Stimulated activated CD8-positive, alpha-beta memory T cell treated with anti-CD3 and anti-CD28 coated beads, Interleukin-7, amount 100 ng/mL, for 48 hours (primary cell): ENCODE results near the gene ICE2.
A peak's percentile ranks its signal among the peaks of the same experiment; 100 is the strongest.

ENCODE experiments used
- DNase-seq, 2 donors: peaks; one replicate each; pipeline ENCODE4 v3.0.0-alpha.2; 2020; ENCODE audit warnings: low read depth in 1 of 2; ENCODE audit errors: extremely low read depth in 1 of 2

ICE2 gene

GRCh38 chr15:60478566-60479360, at the start of gene ICE2:
TSS of gene ICE2 (minus strand) at chr15:60479142. CDS start at chr15:60477977, 1,165 bp downstream.
- DNase-seq, result peak; percentile 96 to 97

DNA sequence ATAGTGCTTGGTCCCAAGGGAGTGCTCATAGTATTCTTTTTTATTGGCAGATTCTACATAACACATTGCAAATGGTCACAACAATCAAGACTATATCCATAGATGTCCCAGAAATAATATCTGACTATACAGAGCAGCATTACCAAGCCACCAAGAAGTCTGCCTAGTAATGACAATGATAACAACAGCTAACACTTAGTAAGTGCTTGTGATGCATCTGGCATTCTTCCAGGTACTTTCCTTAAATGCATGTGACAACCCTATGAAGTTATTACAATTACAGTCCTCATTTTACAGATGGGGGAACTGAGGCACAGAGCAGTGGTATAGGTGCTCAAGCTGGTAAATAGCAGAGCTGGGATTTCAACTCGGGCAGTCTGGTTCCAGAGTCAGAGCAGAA, 49.6 kb upstream of the ICE2 start:
- no peak for DNase-seq

DNA sequence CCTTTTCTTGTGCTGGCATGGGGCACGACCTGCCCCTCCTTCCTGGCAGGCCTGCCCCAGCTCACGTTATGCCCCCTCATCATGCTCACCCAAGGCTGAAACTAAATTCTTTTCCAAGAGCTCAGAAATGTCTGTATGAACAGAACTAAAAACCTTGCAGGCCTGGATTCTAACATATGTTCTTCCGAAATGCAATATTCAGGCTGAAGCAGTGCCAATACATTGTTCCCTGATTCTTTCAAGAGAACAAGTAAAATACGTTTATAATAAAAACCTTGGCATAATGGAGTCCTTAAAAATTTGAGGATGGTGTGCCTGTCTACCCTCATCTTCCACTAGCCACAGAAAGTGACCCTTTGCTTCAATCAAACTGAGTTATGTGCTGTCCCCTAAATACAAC, 48.5 kb upstream of the ICE2 start:
- DNase-seq, result no peak

DNA sequence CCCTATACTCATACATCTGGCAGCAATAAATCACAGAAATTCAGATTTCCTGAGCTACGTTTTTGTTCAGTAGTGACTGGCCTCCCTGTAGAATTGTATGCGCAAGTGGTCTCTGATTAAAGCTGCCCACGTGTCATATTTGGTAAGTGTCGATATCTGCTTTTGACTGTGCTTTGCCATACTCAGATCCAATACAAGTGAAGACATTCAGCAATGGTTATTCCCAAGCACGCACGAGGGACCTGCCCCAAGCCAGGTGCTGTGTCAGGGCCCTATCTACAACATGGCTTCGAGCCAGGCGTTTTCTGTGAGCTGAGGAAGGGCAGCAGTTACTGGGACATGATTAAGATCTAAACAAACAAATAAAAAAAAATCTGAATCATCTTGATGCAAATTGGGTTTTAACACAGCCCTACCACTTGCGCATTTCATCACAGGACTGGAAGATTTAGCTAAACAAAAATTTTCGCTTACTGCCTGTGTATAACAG, 47.2 kb upstream of the ICE2 start:
- DNase-seq, result no peak

DNA sequence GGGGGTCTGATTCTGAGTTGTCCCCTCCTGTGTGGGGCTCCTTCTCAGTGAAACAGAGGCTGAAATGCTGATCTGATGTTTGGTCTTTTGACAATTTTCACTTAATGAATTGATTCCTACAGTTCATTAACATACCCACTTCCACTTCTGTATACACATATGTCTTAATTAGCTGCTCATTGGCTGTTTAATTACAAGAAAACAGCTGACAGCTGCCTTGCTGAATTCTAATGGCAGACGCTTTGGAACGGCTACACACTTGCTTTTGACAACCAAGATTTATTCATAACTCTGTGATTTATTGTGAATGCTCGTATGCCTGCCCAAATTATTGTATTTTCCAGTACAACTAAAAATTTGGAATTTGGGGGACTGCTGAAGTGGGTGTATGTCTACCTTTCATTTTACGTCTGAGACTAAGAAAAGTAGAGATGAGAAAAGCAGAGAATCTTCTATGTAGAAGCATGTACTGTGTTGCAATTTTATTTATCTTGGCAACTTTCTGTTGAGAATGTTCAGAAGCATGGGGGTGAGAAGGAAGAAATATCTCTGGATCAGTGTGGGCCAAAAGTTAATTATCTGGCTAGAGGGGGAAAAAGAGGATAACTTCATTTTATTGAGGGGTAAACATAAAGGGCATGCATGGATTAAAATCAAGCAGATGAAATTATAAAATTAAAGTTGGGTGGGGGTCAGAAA, 46.5 kb upstream of the ICE2 start:
- no peak for DNase-seq

GRCh38 chr15:60523056-60523455, 44.1 kb upstream of the ICE2 start:
- no peak for DNase-seq

DNA sequence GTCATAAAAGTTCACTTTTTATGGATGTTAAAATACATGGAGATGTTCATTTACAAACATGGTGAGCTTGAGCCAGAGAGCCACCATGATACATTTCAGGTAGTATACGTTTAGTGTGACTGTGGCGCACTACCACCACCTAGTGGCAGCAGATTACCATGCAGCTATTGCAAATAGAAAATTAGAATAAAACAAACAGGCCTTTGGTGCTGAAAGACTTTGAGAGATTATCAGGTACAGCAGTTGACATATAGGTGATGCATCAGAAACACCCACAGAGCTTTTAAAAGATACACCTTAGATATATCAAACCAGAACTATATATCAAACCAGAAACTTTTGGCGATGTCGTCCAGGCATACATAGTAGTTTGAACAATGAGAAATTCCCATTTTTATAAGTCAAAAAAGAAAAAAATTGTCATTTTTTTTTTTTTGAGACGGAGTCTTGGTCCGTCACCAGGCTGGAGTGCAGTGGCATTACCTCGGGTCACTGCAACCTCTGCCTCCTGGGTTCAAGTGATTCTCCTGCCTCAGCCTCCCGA, 42.0 kb upstream of the ICE2 start:
- peak; percentile 39 to 69 for DNase-seq

GRCh38 chr15:60520013-60520824, 41.3 kb upstream of the ICE2 start:
- DNase-seq, result no peak

DNA sequence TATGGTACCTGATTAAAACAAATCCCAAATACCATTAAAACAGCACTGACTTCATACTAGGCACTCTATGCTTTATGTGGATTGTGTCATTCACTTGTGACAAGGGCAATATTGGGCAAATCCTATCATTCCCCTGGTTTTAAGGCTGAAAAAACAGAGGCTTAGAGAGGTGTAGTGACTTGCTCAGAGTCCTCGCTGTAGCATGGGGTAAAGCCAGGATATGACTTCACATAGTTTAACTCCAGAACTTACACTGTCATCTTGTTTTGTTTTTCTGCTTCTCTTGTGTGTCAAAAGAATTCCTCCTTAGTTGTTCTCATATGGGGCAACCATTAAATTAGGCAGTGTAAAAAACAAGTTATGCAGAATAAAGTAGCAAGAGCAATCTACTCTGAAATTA, 40.3 kb upstream of the ICE2 start:
- no peak for DNase-seq

DNA sequence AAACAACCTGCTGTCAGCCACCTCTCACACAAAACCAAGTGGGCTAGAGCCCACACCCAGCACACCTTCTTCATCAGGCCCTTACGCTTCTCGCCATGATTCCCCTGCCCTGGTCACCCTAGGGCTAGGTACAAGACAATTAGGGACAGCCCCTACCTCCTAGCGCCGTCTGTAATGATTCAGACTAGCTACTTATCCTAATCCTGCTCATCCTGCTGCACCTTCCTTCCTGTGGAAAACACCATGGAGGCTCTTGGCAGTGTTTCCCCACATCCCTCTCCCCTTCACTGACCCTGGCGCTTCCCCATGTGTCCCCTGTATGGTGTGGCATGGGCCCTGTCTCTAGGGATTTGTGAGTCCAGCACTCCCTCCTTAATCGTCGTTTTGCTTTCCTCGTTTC, 39.6 kb upstream of the ICE2 start:
- no peak for DNase-seq

- no peak for DNase-seq
Measured at GRCh38 chr15:60514261-60514881, 35.4 kb upstream of the ICE2 start.

GRCh38 chr15:60513676-60514075, 34.7 kb upstream of the ICE2 start:
- DNase-seq, result no peak

GRCh38 chr15:60512937-60513336, 34.0 kb upstream of the ICE2 start:
- no peak for DNase-seq

GRCh38 chr15:60511351-60512031, 32.5 kb upstream of the ICE2 start:
- no peak for DNase-seq

- no peak for DNase-seq
Measured at GRCh38 chr15:60510006-60510405, 31.1 kb upstream of the ICE2 start.

- DNase-seq, result no peak
Measured at GRCh38 chr15:60509470-60509869, 30.5 kb upstream of the ICE2 start.

DNA sequence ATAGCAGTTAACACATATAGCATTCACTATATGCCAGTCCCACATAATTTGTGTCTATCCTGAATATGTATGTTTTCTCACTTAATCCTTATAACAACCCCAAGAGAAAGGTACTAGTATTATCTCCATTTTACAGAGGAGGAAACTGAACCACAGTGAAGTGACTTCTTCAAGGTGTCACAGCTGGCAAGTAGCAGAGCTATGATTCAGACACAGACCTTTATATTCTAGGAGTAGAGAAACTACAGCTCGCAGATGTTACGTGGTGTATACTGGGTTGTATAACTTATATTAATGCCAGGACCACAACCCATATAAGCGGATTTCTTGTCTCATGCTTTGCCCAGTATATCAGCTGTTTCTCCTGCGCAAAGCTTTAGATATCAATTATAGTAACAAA, 29.5 kb upstream of the ICE2 start:
- no peak for DNase-seq

GRCh38 chr15:60507596-60508424, 28.9 kb upstream of the ICE2 start:
- DNase-seq, result no peak

DNA sequence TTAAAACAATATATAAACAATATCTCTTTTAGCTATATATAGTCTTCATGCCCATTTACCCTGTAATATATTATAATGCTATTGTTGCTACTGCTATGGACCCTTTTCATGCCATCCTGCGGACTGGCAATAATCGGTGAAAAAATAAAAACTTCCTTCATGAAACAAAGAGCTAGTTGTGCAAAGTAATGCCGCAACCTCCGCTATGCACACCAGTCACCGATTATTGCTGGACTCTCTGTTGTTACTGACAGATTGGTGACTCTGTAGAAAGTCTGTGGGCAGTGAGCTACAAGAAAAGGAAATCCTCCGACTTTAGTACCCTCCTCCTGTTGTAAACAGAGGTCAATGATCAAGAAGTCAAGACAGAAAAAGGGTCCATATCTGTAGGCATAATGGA, 17.9 kb upstream of the ICE2 start:
- DNase-seq, result no peak
